Kidney (tissue), 14 donors: ENCODE measurements around the gene RNF225. TPM values are rescaled to one million over a fixed set of nuclear protein-coding genes. Genes with fewer than 3 reads are reported as not detected.

ENCODE experiments used
- DNase-seq, 5 donors: peaks; one replicate each; pipeline ENCODE4 v3.0.0-alpha.2; 2013 to 2020
- FAIRE-seq: peaks from 2 replicates; lab custom pipeline; 2012; peaks lifted over from hg19 to GRCh38; lab: Jason Lieb, UNC
- H3K27ac ChIP-seq, 2 donors: one replicate each; pipeline ENCODE4 v1.7.0; 2013; ENCODE audit warnings: low read depth in 2 of 2, low read length in 2 of 2, inconsistent platforms in 1 of 2
- H3K27me3 ChIP-seq: one replicate; pipeline ENCODE4 v1.7.1; 2013; ENCODE audit warnings: low read length, inconsistent platforms; ENCODE audit not compliant: control insufficient read depth, insufficient read depth
- H3K36me3 ChIP-seq, 3 donors: one replicate each; pipeline versions ENCODE4 v1.7.0 to v1.7.1; 2013; ENCODE audit warnings: low read length in 3 of 3, control low read depth in 1 of 3, inconsistent platforms in 1 of 3; ENCODE audit not compliant: insufficient read depth in 3 of 3, control insufficient read depth in 2 of 3
- H3K4me1 ChIP-seq, 3 donors: one replicate each; pipeline versions ENCODE4 v1.7.0 to v1.7.1; 2013; ENCODE audit warnings: low read length in 3 of 3, inconsistent platforms in 1 of 3, low read depth in 1 of 3; ENCODE audit not compliant: control insufficient read depth in 2 of 3, insufficient read depth in 2 of 3
- H3K4me3 ChIP-seq, 3 donors: one replicate each; pipeline versions ENCODE4 v1.7.0 to v1.8.1; 2013; ENCODE audit warnings: low read length in 3 of 3, control low read depth in 1 of 3, inconsistent platforms in 1 of 3
- H3K9ac ChIP-seq, 3 donors: one replicate each; pipeline versions ENCODE4 v1.7.0 to v1.7.1; 2013; ENCODE audit warnings: low read length in 3 of 3, control low read depth in 1 of 3, inconsistent platforms in 1 of 3
- H3K9me3 ChIP-seq, 3 donors: one replicate each; pipeline versions ENCODE4 v1.7.0 to v1.7.1; 2013; ENCODE audit warnings: low read length in 3 of 3, control low read depth in 1 of 3, inconsistent platforms in 1 of 3; ENCODE audit not compliant: control insufficient read depth in 2 of 3, insufficient read depth in 1 of 3
- intact Hi-C: fragments of 100-400 bp; cut with DNase I; formaldehyde crosslinking; loops from one replicate; pipeline ENCODE4 v1.11.1; 2022
- polyA plus RNA-seq: library from polyadenylated mRNA; stranded (reverse); fragments of 350-450 nt; fragmentation: Illumina TruSeq; extraction: RNeasy Lipid Tissue Mini Kit (QIAGEN cat#74804); gene quantifications from one replicate; pipeline ENCODE4 v1.2.3, GENCODE V29; 2014; ENCODE audit warnings: low read depth, low replicate concordance; ENCODE audit not compliant: insufficient read depth
- total RNA-seq: library from RNA; stranded (reverse); fragmentation: NEBNext Ultra II Directional; extraction: Animal tissue kit (Norgen Biotek cat#: 25700); gene quantifications from one replicate; pipeline ENCODE4 v1.2.1, GENCODE V29; 2021
- TF ChIP-seq, protein P1 (sequence below): IDR thresholded peaks from 3 replicates; pipeline ENCODE4 v1.5.1; 2012; ENCODE audit warnings: mild to moderate bottlenecking, moderate library complexity, borderline replicate concordance; ENCODE audit not compliant: insufficient read depth; ENCODE audit errors: extremely low read depth
- donor health status: control.
- donor health status: control.
- donor health status: control.
- donor health status: control.
- donor health status: control.
- donor health status: DM: yes; HTN: yes; CAD: no.
- donor health status: Normal renal cell carcinoma (clear cell type).

Gene RNF225
- total and polyA plus RNA-seq, 2 donors from 2014 or later: 0.25 TPM; not detected in 1

GRCh38 chr19:58361900-58362271, 33.6 kb upstream of the RNF225 start:
- Histone ChIP-seq H3K9ac (peak overlapping the region; percentile 83 to 94 (median 92)), H3K4me3 (peak overlapping the region; percentile 95 to 96 (median 96)), H3K36me3 (no peaks in the 10 kb centered on the region), H3K4me1 (peaks cover 0 to 1% (median 0%) of the 10 kb centered on the region in 3 donors), H3K27ac (peak overlapping the region; percentile 87 to 96), H3K9me3 (no peaks in the 10 kb centered on the region), H3K27me3 (no peaks in the 10 kb centered on the region)
- intact Hi-C loops: no loop called here
- DNase-seq (peak in 4 of 5 donors; percentile 65 to 91 (median 80)), FAIRE-seq (no peak)
- TF ChIP-seq, protein P1, sequence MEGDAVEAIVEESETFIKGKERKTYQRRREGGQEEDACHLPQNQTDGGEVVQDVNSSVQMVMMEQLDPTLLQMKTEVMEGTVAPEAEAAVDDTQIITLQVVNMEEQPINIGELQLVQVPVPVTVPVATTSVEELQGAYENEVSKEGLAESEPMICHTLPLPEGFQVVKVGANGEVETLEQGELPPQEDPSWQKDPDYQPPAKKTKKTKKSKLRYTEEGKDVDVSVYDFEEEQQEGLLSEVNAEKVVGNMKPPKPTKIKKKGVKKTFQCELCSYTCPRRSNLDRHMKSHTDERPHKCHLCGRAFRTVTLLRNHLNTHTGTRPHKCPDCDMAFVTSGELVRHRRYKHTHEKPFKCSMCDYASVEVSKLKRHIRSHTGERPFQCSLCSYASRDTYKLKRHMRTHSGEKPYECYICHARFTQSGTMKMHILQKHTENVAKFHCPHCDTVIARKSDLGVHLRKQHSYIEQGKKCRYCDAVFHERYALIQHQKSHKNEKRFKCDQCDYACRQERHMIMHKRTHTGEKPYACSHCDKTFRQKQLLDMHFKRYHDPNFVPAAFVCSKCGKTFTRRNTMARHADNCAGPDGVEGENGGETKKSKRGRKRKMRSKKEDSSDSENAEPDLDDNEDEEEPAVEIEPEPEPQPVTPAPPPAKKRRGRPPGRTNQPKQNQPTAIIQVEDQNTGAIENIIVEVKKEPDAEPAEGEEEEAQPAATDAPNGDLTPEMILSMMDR: no peak

DNA sequence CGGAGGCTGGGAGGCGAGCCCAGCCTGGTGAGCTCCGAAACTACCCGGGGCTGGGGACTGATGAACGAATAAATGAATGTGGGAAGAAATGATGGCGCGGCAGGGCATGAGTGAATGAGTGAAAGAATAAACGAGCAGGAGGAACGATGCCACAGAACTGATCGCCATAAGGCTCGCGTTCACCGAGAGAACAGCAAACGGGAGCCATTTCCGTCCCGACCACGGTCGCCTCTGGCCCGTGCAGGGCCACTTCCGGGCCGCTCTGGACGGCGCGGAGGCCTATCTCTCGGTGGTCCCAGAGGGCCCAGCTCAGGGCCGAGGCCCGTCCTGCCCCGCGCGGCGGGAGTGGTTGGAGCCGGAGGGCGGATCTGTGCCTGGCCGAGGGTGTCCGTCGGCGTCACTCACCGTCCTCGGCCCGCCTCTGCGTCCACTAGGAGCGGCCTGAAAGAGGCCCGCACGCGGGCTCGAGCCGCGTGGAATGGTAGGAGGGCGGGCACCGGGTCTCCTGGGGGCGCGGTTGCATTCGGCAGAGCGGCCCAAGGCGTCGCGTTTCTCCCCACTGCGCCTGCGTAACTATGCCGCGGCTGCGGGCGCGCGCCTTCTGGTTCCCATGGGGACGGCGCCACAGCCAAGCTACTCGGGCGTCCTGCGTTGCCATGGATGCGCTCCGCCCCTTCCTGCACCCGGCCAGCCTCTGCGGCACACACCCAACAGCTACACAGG, 33.0 kb upstream of the RNF225 start, which contains the start of gene ZNF497:
TSS of gene ZNF497 (minus strand) at position 480 of the 723 bp plus-strand sequence. CDS start 5,116 bp downstream, outside the sequence.
- Histone ChIP-seq H3K9ac (peak within 1 kb of the TSS; percentile 83 to 94 (median 92)), H3K36me3 (no peaks in the 10 kb centered on the region), H3K27ac (peak within 1 kb of the TSS; percentile 87 to 96), H3K27me3 (no peaks in the 10 kb centered on the region), H3K4me1 (no peaks in the 10 kb centered on the region), H3K9me3 (no peaks in the 10 kb centered on the region), H3K4me3 (peak within 1 kb of the TSS; percentile 95 to 96 (median 96))
- DNase-seq (peak; percentile 97 to 99 (median 98)), FAIRE-seq (no peak)
- TF ChIP-seq, protein P1: peak; percentile 1
- intact Hi-C loops: no loop called here

GRCh38 chr19:58364146-58364545, 31.3 kb upstream of the RNF225 start:
- H3K4me3 ChIP-seq: no peak overlapping the region
- no peaks in the 10 kb centered on the region for H3K36me3 ChIP-seq
- H3K27ac ChIP-seq: no peak overlapping the region
- DNase-seq: no peak
- TF ChIP-seq, protein P1: no peak
- H3K9me3 ChIP-seq: no peaks in the 10 kb centered on the region
- no peak for FAIRE-seq
- H3K27me3 ChIP-seq: no peaks in the 10 kb centered on the region
- no peaks in the 10 kb centered on the region for H3K4me1 ChIP-seq
- no peak overlapping the region for H3K9ac ChIP-seq
- intact Hi-C loops: no loop called here
